Stimulated activated CD4-positive, alpha-beta T cell treated with anti-CD3 and anti-CD28 coated beads, Interleukin-12 subunit alpha, Interleukin-12 subunit beta, amount 100 ng/mL, for 24 hours (primary cell): Measurements from ENCODE around the gene ARHGAP30.
"Not testable (repeated sequence)": the region's sequence is repeated elsewhere in the genome, so short reads cannot be mapped to it uniquely, and the experiment has no call there.

Experiments
- DNase-seq, 2 experiments: peaks; one replicate each; pipeline ENCODE4 v3.0.0-alpha.2; 2020; ENCODE audit warnings: low read depth in 2 of 2

The ARHGAP30 gene

DNA sequence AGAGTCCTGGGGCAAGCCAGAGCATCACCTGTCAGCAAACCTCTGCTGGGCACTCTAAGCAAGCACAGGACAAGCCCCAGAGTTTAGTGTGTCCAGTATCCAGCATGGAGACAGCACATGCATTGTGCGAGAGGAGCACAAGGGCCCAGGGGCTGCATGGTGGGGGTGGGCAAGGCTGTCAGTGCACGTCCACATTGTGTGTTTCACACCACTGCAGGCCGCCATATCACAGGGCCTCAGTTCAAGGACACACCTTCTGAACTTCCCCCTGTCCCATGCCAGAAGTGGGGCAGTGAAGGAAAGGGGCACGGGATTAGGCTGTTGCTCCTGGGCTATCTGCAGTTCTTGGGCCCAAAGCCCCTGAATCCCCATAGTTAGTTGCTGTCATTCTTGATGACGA lies 30.1 kb downstream of the ARHGAP30 start:
- no peak for DNase-seq

DNA sequence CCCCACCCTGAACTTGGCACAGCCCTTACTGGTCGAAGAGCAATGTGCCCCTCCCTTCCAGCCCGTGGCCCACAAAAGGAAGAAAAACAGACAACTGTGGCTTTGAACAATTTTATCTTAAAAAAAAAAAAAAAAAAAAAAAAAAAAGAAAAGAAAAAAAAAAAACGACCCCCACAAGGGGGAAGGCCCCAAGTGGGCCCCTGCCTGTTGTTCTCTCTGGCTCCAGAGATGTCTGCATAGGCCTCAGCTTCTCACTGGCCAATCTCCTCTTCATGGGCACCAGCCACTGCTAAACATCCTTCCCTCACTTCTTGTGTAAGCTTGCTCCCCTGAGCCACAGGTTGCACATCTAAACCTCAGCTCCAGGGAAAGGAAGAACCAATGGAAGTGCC lies 30.5 kb downstream of the ARHGAP30 start:
- no peak for DNase-seq

DNA sequence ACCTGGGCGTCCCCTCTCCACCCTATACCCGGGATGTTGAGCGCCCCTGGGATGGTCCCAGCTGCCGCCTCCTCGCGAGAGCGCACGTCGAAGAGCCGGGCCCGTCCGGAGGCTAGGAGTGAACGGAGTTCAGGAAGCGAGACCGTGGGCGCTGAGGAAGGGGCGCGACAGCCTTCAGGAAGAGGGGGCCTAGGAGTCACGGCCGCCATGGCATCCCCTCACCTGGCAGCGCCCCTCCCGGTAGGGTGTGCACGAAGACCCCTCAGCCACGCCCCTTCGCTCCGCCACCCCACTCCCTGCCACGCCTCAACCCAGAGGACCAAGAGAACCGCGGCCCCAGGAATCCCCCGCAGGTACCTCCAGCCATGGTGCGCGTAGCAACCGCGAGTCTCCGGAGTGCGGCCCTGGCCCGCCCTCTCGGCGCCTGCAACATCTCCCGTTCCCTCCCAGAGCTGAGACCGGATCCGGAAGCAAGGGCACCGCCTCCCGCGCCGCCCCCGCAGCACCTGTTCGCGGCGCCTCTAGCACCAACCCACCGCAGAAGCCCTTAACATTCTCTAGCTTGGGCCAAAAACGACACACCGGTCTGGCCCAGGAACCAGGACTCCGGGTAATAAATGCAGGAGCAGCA lies 31.1 kb downstream of the ARHGAP30 start, which contains the start of gene TSTD1:
Gene TSTD1, minus strand, starts transcription at position 442 of the 631 bp plus-strand sequence. Its CDS starts 75 bp downstream, at position 367.
- DNase-seq, result peak; percentile 69 to 81

DNA sequence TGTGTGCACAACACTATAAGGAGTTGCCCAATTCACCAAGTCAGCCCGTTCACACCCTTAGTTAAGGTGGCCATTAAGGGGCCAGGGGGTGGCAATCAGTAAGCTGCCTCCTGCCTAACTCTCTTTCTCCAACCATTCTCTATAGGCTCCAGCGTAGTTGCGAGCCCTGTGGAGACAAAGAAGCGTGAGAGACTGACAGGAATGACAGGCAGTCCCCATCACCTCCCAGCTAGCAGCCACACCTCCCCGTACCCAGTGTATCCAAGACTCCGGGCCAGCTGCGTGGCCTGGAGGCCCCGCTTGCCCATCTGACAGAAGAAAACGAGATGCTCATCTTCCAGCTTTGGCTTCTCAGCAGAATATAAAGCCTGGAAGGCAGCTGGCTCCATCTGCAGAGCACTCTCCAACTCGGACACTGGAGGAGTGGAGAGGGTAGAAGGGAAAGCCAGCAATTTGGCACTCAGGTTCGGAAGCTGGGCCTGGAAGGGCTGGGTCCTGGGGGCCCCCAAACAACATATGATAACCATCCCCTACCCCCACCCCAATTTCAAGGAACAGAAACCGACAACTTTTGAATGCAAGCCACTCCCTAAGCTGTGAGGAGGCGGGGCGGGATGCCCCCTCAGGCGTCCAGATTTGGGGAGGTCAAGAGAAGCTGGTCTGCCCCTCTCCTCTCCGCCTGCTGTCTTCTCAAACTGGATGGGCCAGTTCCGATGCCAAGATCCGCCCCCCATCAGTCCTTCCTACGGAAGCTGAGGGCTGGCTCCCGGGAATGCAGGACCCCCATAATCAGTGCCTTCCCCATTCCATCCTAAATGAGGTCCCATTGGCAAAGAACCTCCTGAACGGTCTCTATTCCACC lies 31.8 kb downstream of the ARHGAP30 start:
- no peak for DNase-seq

DNA sequence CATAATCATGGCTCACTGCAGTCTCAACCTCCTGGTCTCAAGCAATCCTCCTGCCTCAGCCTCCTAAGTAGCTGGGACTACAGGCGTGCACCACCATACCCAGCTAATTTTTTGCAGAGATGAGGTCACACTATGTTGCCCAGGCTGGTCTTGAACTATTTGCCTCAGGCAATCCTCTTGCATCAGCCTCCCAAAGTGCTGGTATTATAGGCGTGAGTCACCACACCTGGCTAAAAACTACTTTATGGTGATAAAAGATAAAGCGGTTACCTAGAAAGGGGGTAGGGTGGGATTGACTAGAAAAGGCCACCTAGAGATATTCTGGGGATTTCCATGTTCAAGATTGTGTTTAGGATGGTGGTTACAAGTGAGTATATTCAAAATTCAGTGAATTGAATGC lies 35.9 kb downstream of the ARHGAP30 start:
- DNase-seq, result no peak

DNA sequence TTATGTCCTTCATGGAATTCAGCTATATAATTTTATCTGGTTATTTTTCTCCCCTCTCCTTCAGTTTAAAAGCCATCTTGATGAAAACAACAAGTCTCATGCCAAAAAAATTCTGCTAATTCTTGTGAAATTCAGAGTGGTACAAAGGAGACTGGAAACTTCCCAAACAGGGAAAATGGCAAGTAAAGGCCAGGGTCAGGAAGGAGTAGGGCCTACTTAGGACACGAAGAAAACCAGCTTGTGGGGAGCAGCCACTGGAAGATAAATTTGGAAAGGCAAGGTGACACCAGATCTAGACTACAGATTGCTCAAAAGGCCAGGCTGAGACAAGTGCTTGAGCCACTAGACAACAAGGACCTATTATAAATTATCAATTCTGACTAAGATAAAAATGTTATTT lies 37.3 kb downstream of the ARHGAP30 start:
- DNase-seq, result no peak

DNA sequence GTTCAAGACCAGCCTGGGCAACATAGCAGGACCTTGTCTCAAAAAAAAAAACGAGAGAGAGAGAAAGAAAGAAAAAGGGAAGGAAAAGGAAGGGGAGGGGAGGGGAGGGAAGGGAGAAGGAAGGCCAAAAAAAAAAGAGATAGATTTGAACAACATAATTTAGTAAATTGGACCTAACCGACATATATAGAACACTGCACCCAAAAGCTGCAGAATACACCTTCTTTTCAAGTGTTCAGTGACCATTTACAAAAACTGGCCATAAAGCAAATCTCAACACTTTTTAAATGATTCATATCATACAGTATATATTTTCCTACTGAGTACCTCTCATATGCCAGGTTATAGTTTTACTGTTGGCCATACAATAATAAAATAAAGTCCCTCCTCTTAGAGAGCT lies 37.8 kb downstream of the ARHGAP30 start:
- DNase-seq, result no peak

DNA sequence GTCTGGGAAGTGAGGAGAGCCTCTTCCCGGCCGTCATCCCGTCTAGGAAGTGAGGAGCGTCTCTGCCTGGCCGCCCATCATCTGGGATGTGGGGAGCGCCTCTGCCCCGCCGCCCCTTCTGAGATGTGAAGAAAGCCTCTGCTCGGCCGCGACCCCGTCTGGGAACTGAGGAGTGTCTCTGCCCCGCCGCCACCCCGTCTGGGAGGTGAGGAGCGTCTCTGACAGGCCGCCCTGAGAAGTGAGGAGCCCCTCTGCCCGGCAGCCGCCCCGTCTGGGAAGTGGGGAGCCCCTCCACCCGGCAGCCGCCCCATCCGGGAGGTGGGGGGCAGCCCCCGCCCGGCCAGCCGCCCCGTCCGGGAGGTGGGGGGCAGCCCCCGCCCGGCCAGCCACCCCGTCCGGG lies 40.2 kb downstream of the ARHGAP30 start:
- not testable (repeated sequence) for DNase-seq

DNA sequence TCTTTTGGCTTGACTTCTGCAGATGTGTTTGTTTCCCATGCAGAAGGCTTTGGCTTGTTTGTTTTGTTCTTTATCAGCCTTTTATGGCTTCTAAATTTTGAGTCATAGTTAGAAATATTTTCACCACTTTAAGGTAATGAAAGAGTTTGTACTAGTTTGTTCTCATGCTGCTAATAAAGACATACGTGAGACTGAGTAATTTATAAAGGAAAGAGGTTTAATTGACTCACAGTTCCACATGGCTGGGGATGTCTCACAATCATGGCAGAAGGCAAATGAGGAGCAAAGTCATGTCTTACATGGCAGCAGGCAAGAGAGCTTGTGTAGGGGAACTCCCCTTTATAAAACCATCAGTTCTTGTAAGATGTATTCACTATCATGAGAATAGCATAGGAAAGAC lies 42.7 kb downstream of the ARHGAP30 start:
- DNase-seq, result not testable (repeated sequence)

DNA sequence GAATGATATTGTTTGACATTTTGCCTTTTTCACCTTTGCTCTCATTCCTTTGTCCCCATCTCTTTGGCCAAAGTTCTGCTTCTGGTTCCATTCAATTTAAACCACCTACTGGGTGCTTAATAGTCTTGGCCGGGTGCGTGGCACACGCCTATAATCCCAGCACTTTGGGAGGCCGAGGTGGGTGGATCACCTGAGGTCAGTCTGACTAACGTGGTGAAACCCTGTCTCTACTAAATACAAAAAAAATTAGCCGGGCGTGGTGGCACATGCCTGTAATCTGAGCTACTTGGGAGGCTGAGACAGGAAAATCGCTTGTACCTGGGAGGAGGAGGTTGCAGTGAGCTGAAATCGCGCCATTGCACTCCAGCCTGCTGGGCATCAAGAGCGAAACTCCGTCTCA lies 47.3 kb downstream of the ARHGAP30 start:
- DNase-seq, result not testable (repeated sequence)

DNA sequence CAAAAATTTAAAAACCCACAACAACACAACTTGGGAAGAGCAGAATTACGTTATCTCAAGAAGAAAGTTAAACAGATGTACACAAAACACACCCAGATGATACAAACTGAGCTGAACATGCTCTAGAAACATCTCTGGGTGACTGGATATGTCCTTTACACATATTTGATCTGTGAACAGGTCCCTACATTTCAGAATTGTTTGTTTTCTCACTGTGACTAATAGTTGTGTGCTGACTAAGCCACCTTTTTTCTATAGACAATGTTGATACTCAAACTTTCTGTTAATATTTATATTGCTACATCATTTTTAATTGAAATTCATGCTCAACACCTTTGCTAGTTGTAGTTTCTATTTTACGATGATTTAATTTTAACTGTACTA lies 47.7 kb downstream of the ARHGAP30 start:
- no peak for DNase-seq

DNA sequence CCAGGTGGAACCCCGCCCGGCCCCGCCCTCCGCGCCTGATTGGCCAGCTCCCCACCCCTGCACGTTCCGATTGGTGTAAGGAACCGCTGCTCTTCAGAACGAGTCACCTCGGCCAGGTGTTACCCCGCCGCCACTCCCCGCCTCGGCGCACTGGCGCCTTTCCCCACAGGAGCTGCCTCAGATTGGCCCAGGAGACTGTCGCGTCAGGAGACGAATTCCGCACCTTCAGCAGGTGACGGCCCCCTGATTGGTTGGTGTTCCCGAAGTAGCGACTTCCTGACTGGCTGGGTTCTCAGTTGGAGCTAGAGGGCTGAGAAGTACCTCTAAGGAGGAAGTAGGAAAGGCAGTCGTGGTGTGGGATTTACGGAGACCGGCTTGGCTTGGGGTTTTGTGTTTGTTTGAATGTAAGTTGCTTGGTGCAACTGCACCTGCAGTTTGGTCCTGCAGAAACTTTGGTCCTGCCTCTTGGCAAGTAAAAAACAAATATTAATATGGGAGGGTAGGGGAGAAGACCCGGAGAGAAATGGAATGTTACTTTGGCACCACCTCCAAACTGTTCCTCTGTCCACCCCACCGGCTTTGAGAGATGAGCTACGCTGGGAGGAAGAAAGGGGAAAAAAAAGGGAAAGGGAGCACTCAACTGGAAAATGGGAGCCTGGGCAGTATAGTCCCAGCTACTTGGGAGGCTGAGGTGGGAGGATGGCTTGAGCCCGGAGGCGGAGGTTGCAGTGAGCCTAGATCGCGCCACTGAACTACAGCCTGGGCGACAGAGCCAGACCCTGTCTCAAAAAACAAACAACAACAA lies 48.3 kb downstream of the ARHGAP30 start:
- DNase-seq, result peak; percentile 65 to 76

DNA sequence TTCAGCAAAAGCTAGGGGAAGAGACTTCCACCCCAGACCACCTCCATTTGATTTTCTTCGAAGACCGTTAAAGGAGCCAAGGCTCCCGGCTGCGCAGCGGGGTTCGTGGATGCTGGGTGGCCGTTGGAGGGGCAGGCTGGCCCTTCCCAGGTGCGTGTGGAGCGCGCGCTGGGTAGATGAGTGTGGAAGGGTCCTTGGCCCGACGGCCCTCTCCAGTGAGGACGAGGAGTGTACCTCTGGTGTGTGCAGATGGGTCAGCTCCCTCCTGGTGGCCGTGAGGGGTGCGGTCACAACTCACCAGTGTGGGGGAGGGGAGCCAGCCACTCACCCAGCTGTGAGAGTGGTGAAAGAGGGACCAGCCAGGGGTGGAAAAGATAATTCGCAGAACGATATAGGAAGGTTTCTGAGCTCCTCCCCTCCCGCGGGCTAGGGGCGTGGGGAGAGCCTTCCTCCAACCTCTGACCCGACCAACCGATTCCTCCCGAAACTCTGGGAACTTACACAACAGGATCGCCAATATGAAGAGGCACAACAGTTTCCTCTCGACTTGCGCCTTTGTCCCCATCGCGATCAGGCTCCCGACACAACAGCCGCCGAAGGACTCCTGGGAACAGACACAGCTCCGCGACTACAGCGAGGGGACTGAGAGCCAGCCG lies 49.1 kb downstream of the ARHGAP30 start, which contains the start of gene F11R:
Gene F11R, minus strand, starts transcription at position 644 of the 656 bp plus-strand sequence. Its CDS starts 79 bp downstream, at position 565.
- DNase-seq, result peak in 1 of 2 experiments; percentile 22

DNA sequence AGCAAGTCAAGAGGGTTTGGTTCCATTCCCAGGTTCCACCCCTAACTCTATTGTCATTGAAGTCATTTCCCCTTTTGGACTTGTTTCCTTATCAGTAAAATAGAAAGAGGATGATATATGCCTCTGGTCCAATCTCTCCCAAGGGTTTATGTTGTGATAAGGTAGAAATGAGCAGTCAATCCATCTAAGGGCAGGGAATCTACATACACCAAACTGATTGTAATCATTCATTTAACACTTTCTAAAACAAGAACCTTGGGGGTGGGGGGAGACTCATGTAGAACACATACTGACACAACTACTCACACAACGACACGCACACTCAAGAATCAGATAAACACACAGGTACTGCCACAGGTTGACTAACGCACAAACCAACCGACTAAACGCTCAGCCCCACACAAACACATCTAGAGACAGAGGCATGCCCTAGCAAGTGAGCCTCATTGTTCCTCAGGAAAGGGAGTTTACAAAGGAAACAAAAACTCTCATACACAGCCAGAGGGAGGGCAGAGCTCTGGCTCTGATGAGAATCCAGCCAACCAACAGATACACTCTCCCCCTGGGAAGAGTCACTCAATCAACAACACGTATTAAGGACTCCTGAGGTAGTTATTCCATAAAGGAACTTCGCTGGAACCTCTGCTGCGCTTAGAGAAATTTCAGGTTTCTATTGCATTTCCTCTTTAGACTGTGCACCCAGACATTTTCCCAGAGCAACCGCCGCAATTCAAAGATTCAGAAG lies 49.8 kb downstream of the ARHGAP30 start:
- DNase-seq, result no peak

DNA sequence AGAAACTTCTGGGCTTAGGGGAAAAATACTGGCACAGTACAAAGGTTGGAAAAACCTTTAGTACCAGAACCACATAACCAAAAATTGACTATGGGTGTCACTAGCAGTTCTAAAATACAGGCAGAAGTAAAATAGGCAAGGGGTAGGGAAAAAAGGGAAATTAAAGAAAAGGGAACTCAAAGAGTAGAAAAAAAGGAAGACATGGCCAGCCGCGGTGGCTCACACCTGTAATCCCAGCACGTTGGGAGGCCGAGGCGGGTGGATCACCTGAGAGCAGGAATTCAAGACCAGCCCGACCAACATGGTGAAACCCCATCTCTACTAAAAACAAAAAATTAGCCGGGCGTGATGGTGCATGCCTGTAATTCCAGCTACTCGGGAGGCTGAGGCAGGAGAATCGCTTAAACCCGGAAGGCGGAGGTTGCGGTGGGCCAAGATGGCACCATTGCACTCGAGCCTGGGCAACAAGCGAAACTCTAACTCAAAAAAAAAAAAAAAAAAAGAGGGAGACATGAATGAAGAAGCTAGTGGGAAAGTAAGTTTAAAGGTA lies 50.5 kb downstream of the ARHGAP30 start:
- not testable (repeated sequence) for DNase-seq

DNA sequence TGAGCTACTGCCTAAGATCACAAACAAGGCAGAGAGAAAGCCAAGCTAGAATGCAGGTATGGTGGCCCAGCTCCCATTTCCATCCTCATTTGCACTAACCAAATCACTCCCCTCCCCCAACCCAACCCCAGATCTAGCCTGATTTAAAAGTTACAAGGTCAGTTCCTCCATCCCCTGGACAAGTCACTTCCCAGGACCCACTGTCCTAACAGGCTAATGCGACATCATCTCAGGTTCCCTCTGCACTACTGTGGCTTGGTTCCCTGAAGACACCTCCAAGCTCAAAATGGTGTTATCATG lies 51.1 kb downstream of the ARHGAP30 start:
- DNase-seq, result no peak

DNA sequence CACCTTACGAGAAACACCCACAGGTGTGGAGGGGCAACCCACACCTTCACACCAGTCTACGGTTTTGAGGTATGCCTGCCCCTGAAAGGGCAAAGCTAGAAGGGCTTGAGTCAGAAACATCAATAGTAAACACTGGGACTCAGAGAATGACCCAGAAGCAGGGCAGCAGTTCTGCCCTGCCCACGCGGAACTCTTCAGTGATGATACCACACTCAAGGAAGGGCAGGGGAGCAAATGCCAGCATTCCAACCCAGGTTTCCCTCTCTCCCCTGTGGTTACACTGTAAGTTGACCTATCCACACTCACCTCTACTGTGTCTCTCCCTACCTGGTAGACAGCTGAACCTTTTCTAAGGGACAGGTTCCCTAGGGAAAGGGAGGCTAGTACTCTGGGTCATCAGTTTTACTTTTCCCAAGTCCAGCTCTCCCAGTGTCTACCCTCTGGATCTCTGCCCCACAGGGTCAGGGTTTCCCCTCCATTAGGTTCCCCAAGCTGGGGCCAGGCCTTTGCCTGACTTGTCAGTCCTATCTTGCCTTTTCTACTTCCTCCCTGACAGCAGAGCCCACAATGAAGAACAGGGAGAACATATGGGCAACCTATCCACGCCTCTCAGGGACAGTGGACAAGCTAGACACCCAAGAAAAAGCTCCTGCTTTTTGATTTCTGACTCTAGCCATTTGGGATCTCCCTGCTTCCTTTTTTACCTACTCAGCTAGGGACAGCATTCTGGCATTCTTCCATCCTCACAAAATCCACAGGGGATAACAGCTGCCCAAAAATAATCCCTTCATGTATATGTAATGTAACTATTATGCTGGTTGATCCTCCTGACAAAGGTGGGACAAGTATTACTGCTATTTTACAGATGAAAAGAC lies 51.7 kb downstream of the ARHGAP30 start:
- no peak for DNase-seq

DNA sequence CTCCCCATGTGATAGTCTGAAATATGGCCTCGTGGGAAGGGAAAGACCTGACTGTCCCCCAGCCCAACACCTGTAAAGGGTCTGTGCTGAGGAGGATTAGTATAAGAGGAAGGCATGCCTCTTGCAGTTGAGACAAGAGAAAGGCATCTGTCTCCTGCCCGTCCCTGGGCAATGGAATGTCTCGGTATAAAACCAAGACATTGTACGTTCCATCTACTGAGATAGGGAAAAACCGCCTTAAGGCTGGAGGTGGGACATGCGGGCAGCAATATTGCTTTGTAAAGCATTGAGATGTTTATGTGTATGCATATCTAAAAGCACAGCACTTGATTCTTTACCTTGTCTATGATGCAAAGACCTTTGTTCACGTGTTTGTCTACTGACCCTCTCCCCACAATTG lies 52.5 kb downstream of the ARHGAP30 start:
- DNase-seq, result not testable (repeated sequence)

DNA sequence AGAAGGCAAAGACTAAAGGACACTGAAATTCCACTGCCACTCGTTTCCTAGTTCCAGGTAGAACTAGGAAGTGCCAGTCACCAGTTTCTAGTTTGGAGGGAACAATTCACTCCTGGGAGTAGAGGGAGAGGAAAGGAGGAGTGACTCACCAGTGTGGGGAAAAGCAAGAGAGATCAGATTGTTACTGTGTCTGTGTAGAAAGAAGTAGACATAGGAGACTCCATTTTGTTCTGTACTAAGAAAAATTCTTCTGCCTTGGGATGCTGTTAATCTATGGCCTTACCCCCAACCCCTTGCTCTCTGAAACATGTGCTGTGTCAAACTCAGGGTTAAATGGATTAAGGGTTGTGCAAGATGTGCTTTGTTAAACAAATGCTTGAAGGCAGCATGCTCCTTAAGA lies 53.0 kb downstream of the ARHGAP30 start:
- DNase-seq, result not testable (repeated sequence)
